HG02884 (cell line): ENCODE results near the gene PLXND1.
"Not testable (repeated sequence)": the region's sequence is repeated elsewhere in the genome, so short reads cannot be mapped to it uniquely, and the experiment has no call there.

Experiments
- ATAC-seq: cut with Tn5 transposase; IDR thresholded peaks from one replicate; pipeline ENCODE4 v1.9.1; 2021; ENCODE audit warnings: mild to moderate bottlenecking, moderate library complexity; ENCODE audit not compliant: unreplicated experiment

The PLXND1 gene, protein sequence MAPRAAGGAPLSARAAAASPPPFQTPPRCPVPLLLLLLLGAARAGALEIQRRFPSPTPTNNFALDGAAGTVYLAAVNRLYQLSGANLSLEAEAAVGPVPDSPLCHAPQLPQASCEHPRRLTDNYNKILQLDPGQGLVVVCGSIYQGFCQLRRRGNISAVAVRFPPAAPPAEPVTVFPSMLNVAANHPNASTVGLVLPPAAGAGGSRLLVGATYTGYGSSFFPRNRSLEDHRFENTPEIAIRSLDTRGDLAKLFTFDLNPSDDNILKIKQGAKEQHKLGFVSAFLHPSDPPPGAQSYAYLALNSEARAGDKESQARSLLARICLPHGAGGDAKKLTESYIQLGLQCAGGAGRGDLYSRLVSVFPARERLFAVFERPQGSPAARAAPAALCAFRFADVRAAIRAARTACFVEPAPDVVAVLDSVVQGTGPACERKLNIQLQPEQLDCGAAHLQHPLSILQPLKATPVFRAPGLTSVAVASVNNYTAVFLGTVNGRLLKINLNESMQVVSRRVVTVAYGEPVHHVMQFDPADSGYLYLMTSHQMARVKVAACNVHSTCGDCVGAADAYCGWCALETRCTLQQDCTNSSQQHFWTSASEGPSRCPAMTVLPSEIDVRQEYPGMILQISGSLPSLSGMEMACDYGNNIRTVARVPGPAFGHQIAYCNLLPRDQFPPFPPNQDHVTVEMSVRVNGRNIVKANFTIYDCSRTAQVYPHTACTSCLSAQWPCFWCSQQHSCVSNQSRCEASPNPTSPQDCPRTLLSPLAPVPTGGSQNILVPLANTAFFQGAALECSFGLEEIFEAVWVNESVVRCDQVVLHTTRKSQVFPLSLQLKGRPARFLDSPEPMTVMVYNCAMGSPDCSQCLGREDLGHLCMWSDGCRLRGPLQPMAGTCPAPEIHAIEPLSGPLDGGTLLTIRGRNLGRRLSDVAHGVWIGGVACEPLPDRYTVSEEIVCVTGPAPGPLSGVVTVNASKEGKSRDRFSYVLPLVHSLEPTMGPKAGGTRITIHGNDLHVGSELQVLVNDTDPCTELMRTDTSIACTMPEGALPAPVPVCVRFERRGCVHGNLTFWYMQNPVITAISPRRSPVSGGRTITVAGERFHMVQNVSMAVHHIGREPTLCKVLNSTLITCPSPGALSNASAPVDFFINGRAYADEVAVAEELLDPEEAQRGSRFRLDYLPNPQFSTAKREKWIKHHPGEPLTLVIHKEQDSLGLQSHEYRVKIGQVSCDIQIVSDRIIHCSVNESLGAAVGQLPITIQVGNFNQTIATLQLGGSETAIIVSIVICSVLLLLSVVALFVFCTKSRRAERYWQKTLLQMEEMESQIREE (N-terminal part only)

DNA sequence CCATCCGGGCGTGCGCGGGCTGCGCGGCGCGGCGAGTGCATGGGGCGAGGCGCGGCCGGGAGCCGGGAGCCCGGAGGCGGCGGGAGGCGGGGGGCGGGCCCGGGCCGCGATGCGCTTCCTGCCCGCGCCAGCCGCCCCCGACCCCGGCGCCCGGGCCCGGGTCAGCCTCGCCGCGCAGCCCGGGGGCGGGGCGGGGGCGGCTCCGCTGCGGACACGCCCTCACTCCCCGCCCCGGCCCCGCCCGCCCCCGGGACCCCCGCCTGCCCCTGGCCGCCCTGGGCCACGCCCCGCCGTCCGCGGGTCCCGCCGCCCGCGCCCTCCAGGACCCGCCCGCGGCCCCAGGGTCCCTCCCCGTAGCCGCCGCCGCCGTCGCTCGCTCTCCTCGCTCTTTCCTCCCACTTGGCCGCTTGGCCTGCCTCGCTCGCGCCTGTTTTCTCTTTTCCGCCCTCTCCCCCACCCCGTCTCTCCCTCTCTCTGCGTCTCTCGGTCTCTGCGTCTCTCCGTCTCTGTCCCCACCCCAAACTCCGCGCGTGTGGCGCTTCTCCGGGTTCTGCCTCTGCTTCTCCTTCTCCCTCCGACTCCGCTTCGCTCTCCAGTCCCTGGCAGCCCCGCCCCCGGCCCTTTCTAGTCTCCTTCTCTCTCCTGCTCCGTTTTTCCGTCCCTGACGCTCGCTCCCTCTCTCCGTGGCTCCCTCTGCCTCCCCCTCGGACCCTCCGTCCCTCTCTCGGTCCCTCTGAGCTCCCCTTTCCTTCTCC, at the start of gene PLXND1:
Gene PLXND1 (minus strand): TSS at position 41 of the 755 bp plus-strand sequence. CDS start 37 bp downstream, at position 4.
- ATAC-seq: no peak

- ATAC-seq: no peak
These were observed 48.8 kb upstream of the PLXND1 start for GRCh38 chr3:129655291-129655700.

- ATAC-seq: no peak
These were observed 47.7 kb upstream of the PLXND1 start for GRCh38 chr3:129654131-129654530.

- ATAC-seq: no peak
These were observed 46.5 kb upstream of the PLXND1 start for GRCh38 chr3:129653019-129653418.

DNA sequence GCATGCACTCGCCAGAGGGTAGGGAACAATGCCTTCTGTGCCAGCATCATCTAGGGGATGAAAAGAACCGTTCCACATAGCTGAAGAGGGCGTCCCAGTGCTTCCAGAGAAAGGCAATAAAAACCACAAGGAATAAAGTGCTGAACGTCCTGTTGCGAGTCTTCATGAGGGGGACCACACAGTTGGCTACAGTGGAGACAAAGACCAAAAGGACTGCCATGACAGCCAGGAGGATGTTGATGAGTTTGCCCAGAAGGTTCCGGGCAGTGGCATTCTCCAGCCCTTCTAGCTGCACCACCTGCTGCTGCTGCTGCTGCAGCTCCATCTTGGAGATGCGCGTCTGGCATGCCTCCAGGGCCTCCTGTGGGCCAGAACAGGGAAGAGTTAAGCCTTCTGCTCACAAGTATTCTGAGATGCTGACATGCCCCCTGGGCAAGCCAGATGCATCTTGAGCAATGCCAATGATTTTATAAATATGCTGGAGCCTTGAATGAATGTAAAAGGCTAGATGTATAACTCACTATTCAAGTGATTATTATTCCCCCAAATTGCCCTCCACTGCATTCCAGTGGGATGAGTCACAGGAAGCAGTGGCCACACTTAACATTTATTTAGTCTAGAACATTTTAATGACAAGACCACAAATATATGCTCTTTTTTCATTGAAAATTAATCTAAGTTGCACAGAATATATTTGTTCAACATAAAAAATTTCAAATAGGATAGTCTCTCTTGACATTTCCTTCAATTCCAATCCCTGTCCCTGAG, 45.1 kb upstream of the PLXND1 start:
- no peak for ATAC-seq

GRCh38 chr3:129650256-129650872, 43.9 kb upstream of the PLXND1 start:
- ATAC-seq: no peak

- ATAC-seq: no peak
These were observed 41.9 kb upstream of the PLXND1 start for GRCh38 chr3:129648391-129648790.

GRCh38 chr3:129645286-129645685, 38.8 kb upstream of the PLXND1 start:
- no peak for ATAC-seq

GRCh38 chr3:129644836-129645235, 38.4 kb upstream of the PLXND1 start:
- no peak for ATAC-seq

GRCh38 chr3:129641567-129642260, 35.2 kb upstream of the PLXND1 start:
- ATAC-seq: not testable (repeated sequence)

DNA sequence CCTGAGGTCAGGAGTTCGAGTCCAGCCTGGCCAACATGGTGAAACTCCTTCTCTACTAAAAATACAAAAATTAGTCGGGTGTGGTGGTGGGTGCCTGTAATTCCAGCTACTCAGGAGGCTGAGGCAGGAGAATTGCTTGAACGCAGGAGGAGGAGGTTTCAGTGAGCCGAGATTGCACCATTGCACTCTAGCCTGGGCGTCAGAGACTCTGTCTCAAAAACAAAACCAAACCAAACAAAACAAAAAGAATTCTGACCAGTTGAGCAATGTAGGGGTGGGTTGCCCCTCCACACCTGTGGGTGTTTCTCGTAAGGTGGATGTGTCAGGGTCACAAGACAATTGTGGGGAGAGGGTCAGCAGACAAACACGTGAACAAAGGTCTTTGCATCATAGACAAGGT, 34.5 kb upstream of the PLXND1 start:
- ATAC-seq: not testable (repeated sequence)

DNA sequence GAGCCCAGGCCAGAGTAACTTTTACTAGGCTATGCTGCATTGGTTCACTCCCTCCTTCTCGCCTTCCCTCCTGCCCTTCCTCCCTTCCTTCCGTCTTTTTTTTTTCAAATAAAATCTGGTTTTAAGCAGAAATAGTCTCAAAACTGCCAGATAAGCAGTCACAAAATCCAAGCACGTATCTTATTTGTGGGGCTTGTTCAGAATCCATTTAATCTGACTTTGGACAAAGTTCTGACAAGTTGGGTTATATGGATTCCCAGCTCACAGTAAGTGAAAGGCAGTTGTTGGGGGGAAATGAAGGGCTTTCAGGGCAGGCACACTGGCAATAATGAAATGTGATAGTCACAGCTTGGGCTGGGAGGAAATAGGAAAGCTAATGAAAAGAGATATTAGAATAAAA, 32.0 kb upstream of the PLXND1 start:
- ATAC-seq: no peak

DNA sequence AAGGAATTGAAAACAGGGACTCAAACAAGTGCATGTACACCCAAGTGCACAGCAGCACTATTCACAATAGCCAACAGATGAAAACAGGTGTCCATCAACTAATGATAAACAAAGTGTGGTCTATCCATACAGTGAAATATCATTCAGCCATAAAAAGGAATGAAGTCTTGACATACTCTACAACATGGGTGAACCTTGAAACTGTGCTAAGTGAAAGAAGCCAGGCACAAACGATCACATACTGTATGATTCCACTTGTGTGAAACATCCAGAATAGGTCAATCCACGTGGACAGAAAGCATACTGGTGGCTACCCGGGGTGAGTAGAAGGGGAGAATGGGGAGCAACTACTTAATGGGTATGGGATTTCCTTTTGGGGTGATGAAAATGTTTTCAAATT, 29.6 kb upstream of the PLXND1 start:
- ATAC-seq: no peak

- no peak for ATAC-seq
These were observed 29.2 kb upstream of the PLXND1 start for GRCh38 chr3:129635656-129636055.

- ATAC-seq: no peak
These were observed 27.4 kb upstream of the PLXND1 start for GRCh38 chr3:129633751-129634481.

- no peak for ATAC-seq
These were observed 26.5 kb upstream of the PLXND1 start for GRCh38 chr3:129632977-129633376.

GRCh38 chr3:129632556-129632955, 26.1 kb upstream of the PLXND1 start:
- ATAC-seq: no peak

GRCh38 chr3:129632056-129632455, 25.6 kb upstream of the PLXND1 start:
- no peak for ATAC-seq
